SH-SY5Y (cell line): ENCODE results near the gene VTN.

Experiments used
- GATA2 ChIP-seq: IDR thresholded peaks from 2 replicates; pipeline ENCODE4 v1.6.1; 2011; ENCODE audit warnings: mild to moderate bottlenecking, low read depth, low read length
- GATA3 ChIP-seq: IDR thresholded peaks from 2 replicates; pipeline ENCODE4 v1.6.1; 2011; ENCODE audit warnings: low read depth, mild to moderate bottlenecking, low read length, moderate library complexity

GRCh38 chr17:28368306-28368831 is 1.7 kb downstream of the VTN start:
- TF ChIP-seq GATA3 (no peak), GATA2 (no peak)
